HG03521 (cell line): ENCODE results near the gene NEUROD4.
"Not testable (repeated sequence)": the region's sequence is repeated elsewhere in the genome, so short reads cannot be mapped to it uniquely, and the experiment has no call there.

Source experiments
- ATAC-seq: cut with Tn5 transposase; IDR thresholded peaks from one replicate; pipeline ENCODE4 v1.9.1; 2021; ENCODE audit warnings: mild to moderate bottlenecking, moderate library complexity; ENCODE audit not compliant: unreplicated experiment

NEUROD4 gene, protein sequence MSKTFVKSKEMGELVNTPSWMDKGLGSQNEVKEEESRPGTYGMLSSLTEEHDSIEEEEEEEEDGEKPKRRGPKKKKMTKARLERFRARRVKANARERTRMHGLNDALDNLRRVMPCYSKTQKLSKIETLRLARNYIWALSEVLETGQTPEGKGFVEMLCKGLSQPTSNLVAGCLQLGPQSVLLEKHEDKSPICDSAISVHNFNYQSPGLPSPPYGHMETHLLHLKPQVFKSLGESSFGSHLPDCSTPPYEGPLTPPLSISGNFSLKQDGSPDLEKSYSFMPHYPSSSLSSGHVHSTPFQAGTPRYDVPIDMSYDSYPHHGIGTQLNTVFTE

DNA sequence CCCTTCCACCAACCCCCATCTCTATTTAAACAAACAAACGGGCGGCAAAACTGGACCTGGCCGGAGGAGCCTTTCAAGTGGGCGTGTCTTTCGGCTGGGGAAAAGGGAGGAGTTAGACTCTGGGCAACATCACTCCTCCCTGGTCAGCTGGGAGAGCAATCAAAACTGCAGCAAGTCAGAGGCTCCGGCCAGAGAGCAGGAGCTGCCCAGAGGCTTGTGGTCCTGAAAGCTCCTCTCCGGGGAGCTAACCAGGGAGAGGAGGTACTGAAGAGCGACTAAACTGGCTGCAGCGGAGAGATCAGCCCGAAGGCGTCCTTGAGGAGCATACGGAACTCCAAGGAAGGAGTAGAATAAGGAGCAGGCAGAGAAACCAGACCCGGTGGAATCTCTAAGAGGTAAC is at the start of gene NEUROD4:
NEUROD4 (plus strand) TSS at position 191 of the 400 bp plus-strand sequence. CDS start 6,466 bp downstream, outside the sequence.
- peak; percentile 84 for ATAC-seq

DNA sequence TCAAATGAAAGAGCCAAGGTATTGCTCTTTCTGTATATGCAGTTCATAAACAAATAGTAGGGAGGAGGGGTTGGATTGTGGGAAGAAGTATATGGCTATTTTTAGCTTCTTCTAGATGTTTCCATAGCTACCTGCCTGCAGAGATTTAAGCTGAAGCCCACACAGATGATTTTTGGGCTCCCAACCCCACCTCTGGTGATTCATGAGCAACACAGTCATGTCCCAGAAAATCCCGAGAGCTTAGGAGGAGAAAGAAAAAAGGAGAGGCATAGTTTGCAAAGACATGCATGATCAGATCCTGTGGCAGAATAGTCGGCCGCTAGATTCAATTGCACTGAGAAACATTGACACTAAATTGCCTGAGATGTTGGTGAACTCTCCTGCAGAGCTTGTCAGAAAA is 49.0 kb upstream of the NEUROD4 start:
- no peak for ATAC-seq

DNA sequence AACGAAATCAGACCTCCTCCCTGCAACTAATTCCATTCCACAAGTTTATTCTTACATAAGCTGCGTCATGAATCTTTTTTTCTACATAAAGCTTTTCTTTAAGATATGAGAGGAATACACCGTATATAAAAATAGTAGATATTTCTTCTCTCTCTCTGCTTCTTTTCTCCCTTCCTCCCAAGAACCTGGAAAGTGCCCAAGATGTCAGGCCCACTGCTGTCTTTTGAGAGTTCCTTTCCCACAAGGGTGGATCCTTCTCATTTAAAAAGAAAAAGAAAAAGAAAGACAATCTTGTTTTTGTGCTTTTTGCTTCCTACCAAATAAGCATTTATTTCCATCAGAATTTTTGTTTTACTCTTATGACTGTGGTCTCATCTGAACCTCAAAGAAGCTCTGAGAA is 46.2 kb upstream of the NEUROD4 start:
- no peak for ATAC-seq

DNA sequence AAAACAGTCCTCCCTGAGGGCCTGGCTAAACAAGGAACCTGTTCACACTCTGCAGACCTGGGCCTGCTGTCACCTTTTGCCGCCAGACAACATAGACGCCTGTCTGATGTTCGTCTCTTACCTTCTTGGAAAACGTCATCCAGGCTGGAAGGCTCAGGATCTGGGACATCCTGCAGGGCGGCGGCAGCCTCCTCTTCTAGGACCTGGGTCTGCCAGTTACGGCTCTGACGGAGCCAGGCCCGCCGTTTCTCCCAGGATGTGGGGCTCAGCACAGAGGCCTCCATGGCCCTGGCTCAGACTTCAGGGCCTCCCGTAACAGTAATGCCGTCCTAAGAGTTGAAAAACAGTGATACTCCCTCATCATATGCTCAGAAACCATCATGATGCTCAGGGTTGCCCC is 45.5 kb upstream of the NEUROD4 start:
- ATAC-seq = no peak

DNA sequence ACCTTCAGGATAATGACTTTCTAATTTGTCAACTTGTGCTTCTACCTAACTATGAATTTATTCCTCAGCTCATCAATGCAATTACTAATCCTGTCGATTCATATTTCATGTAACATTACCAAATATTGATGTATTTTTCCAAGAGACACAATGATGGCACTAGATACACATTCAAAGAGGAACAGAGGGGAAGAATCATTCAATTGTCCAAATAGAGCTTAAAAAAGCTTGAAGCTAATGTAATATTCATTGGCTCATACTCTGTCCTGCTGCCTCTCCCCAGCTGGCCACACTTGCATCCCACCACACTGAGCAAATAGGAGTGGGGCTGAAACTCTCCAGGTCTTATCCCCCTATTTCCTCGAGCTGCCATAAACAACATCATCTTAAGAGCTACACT is 44.5 kb upstream of the NEUROD4 start:
- no peak for ATAC-seq

DNA sequence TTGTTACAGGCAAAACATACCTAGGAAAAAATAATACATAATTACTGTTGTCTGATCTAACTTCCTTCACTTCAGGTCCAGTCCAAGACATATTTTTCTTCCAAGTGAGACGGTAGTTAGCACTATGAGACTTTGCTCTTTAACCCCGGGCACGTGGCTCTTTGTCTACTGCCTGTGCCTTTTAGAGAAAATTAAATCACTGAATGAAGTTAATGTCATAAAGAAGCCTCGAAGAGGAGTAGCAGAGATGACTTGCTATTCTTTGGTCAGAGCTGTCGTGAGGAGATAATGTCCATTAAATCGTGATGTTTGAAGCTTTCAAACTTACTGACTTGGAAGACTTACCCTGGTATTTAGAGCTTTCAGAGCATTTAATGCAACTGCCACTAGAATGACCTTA is 43.9 kb upstream of the NEUROD4 start:
- no peak for ATAC-seq

DNA sequence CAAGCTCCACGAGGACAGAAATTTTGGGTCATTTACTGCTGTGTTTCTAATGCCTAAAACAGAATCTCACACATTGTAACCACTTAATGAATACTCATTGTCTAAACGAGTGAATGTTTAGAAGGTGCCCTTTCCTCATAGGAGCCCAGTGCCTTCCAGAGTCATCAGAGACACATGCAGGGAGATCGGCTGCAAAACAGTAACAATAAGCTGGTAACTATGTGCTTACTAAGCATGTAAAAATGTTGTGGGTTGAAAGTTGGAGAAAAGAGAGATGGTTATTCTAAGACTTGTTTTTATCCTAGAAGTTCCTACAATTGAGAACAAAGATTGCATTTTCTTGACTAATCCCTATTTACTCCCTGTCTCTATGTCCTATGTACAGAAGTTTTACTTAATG is 42.6 kb upstream of the NEUROD4 start:
- ATAC-seq = no peak

DNA sequence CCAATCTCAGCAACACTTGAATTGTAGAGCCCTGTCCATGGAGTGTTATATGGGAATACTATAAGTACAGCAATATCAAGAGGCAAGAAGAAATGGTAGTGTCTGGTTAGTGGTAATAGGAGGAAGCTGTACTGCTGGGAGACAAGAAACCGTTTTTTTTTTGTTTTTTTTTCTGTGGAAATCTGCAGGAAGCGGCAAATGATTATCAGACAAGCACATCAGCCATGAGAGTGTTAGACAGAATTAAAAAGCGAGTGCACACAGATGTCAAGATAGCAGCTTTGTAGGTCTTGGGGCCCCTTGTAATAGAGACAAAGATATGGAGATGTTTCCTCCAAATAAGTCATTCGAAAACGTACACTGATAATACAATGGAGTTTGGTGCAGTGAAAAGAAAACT is 41.9 kb upstream of the NEUROD4 start:
- ATAC-seq = no peak

DNA sequence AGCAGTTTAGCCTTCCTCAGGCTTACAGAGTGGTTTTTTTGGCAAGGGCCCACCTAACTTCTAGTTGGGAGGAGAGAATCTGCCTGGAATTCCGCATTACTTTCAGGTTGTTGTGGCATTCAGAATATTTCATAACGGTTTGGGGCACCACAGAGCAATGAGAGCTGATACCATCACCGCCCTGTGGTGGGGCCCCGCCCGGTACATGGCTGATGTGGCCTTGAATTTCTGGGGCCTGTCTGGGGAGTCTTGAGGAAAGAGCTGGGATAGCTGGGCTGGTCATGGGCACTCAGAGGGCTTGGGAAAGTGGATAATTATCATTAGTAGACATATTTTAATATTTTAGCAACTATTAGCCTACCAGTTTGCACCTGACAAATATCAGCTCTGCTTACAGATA is 39.4 kb upstream of the NEUROD4 start:
- ATAC-seq = no peak

DNA sequence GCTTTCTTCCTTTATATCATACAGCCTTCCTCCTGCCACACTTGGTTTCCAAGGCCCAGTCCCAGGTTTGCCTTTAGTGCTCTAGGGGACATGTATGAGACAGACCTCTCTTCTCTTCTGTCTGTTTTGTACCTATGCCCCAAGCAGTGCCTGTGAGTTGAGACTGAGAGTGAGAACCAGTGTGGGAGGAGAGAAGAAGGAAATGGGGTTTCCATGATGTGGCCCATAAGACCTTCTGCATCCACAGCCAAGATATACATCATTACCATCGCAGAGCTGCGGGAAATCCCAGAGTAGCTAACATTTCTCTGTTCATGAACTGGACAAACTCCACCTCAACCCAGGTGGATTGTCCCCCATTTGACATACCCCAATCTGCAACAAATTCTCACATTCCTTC is 38.0 kb upstream of the NEUROD4 start:
- no peak for ATAC-seq

DNA sequence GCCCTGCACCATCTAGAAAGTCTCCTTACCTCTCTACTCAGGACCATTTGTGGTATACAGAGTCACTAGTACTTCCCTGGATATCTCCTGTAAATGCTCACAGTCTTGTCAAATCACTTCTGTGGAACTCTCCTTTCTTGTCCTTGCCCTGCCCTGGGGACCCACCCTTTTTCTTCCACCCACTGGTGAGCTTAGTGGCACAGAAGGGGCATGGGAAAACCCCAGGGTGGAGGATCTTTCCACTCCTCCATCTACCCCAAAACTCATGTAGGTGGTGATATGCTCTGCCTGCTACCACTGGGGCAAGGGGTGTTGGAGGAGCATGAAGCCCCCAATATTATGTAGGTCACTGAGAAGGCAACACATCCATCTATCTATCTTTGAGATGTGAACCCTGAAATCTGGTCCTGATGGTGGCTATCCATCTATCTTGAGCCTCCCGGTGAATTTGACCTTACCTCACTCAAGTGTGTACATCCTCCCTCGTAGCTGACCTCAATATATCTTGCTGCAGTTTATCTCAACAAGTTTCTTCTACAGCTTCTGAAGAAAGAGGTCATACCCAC is 36.2 kb upstream of the NEUROD4 start:
- ATAC-seq = no peak

DNA sequence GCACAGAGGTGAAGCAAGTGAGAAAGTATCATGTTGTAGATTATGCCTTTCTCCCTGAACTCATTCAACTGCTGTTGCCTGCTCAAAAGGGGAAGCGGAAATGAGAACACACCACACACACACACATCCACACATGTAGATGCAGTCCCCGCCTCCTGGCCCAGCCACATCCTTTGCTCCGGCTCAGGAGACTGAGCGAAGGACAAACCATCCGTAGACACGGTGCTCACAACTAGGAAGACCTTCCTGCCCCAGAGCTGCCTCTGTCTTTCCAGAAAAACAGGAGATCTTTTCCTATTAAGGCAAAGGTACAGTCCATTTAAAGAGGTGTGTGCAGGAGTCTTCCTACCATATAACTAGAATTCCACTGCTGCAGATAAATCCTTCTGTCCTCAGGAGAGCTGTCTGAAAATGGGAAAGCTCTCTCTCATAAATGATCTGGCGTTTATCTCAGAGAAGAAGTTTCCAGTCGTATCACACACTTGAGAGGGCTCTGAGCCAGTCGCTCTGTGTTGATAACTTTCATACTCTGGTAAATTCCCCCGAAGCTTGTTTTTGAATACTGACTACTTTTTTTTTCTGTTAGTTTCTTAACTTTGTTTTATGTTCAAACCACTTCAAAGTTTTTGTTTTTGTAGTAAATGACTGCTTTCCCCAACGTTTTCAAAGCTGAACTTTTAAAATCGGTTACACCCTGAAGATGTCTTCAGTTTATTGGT is 35.0 kb upstream of the NEUROD4 start, which contains the start of gene TESPA1:
TESPA1 (minus strand) TSS at position 105 of the 719 bp plus-strand sequence. CDS start 10,200 bp downstream, outside the sequence.
- peak; percentile 97 for ATAC-seq

DNA sequence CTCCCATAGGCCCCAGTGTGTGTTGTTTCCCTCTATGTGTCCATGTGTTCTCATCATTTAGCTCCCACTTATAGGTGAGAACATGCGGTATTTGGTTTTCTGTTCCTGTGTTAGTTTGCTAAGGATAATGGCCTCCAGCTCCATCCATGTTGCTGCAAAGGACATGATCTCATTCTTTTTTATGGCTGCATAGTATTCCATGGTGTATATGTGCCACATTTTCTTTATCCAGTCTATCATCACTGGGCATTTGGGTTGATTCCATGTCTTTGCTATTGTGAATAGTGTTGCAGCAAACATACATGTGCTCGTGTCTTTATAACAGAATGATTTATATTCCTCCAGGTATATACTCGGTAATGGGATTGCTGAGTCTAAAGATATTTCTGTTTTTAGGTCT is 33.0 kb upstream of the NEUROD4 start:
- ATAC-seq = not testable (repeated sequence)

DNA sequence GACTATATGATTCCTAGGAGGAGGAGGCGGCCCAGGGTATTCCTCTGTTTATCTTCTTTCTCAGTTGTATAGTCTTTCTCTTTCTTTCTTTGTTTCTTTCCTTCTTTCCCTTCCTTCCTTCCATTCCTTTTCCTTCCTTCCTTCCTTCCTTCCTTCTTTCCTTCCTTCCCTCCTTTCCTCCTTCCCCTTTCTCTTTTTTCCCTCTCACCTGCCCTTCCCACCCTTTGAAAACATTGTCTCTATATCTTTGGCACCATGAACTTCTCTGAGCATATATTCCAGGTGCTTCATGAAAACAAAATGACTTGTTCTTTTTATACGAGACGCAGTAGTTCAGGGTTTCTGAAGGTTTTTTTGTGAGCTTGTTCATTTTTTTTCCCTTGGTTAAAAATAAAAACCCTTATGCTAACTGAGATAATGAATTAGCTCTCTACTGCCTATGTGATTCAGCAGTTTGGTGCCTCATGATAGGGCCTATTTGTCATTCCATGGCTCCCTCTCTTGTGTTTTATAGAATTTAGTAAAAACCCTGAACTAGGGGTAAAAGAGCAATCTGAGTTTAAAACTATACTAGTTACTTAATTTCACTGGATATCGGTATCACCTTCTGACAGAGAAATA is 32.1 kb upstream of the NEUROD4 start:
- ATAC-seq = no peak

DNA sequence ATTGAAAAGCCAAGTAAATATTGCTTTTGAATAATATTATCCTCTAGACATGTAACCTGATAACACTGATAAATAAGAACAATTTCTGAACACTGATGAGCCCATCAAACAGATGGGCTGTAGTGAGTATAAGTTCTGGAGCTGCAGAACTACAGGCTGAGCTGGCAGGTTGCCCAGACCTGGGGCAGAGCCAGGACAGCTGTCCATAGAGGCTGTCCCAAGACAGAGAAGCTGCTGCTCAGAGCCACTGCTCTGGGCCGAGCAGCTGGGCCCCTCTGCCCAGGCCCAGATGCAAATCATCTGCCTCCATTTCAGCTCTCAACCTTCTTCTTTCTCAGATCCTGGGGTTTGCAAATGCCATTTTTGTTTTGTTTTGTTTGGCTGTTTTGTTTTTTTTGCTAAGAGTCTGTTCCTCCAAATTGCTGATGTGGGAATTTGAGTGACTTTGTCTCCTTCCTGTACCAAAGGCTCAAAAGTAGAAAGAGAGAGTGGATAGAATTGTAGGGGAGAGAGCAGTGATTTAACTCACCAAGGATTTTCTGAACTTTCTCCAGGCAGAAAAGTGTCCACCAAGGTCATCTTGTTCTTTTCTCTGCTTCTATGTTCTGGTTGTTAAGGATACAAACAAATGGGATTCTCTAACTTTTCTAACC is 31.2 kb upstream of the NEUROD4 start:
- no peak for ATAC-seq

DNA sequence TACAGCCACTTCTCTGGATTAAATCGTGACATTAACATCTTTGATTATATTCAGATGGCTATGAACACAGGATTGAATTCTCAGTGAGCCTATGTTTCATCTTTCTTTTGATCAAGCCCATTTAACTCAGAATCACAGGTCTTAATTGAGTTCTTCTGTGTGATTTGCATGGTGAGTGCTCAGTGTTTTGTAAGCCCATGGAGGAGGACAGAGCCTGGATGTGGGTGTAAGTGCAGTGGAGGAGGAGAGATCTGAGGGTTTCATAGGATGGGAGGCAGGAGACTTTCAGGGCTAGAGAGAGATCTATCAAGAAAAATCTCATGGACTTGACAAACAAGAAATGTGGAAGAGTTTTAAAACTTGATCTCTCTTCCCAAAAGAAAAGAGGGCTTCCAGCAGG is 29.9 kb upstream of the NEUROD4 start:
- no peak for ATAC-seq

DNA sequence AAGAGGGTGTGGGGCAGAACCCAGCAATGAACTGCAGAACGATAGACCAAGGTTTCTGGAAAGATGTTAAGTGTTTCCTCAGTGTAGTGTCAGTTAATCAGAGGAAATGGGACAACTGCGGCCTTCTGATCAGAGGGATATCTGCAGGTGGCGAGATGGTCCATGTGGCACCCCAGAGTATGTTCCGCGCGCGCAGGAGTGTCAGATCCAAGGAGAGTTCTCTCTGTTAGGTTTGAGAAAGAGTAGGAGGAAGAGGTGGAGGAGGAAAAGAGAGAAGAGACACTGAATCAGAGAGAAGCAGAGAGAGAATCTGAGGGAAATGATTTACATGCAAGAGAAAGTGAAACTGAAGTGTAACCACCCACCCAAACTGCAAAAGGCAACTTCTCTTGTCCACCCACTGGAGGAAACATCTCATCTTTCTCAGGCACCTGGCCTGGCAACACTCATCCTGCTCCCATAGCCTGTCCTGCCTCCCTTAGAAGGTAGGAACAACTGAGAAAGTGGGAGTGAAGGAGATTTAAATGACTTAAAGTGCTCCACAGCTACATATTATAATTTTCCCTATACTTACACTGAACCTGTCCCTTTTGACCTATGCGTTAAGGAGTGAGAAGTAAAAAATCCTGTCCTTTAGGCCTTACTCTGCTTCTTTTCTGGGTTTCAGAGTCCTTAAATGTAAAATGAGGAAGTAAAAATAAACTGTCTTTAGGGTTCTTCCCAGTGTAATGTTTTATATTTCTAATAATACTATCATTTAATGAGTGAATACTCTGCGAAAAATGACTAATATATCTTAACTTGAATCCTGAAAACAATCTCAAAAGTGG is 28.4 kb upstream of the NEUROD4 start:
- peak; percentile 62 for ATAC-seq

DNA sequence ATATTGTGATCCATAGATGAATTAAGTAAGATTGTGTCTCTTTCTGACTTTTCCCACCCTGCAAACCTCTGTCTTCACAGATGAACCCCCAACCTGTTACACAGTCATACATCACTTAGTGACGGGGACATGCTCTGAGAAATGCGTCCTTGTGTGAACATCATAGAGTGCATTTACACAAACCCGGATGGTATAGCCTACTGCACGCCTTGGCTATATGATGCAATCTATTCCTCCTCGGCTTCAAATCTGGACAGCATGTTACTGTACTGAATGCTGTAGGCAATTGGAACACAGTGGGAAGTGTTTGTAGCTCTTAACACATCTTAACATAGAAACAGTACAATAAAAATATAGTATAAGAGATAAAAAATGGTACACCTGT is 27.8 kb upstream of the NEUROD4 start:
- ATAC-seq = peak; percentile 43

DNA sequence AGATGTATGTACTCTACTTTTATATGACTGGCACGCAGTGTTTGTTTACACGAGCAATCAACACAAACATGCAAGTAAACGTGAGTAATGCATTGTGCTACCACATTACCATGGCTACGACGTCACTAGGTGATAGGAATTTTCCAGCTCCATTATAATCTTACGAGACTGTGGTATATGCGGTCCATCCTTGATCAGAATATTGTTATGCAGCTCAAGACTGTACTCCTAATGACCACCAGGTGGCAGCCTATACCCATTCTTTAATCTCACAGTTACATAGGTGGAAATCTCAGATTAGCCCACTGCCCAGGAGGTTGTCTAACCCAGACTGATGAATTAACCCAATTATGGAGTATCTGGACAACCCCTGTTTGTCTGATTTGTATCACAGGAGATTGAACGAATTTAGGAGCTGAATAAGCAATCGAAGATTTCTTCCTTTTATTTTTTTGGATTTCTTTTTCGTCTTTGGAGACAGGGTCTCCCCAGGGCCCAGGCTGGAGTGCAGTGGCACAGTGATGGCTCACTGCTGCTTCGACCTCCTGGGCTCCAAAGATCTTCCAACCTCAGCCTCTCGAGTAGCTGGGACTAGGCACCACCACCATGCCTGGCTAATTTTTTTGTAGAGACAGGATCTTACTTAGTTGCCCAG is 26.5 kb upstream of the NEUROD4 start:
- peak; percentile 40 for ATAC-seq

DNA sequence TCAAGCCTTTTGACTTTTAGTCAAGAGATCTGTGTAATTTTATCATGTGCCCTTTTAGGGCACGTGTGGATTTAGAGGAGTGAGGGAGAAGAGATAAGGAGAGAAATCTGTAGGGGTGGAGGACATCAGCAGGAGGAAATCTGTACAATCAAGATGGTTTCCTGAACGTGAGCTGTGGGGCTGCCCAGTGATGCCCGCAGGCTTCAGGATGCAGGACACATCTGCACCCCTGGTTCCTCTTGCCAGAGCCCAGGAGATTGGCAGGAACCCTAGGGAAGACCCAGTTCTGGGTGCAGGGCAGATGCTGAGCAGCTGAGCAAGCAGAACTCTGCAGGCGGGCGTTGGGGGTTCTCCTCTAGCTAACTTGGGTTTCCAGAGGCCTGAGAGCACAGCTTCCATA is 23.6 kb upstream of the NEUROD4 start:
- no peak for ATAC-seq
